Pancreas (tissue), 10 donors: ENCODE results near the gene IGF1. TPM values are rescaled to one million over a fixed set of nuclear protein-coding genes. Genes with fewer than 3 reads are reported as not detected.

Experiments
- ATAC-seq, 4 donors: fragments of 200-7000 bp; cut with Tn5 transposase; one replicate each; pipeline versions ENCODE4 v1.8.0 to v1.9.1; 2020; ENCODE audit warnings: mild to moderate bottlenecking in 4 of 4, moderate library complexity in 4 of 4
- DNase-seq, 6 donors: peaks; one replicate each; pipeline ENCODE4 v3.0.0-alpha.2; 2020
- FAIRE-seq: peaks from 2 replicates; lab custom pipeline; 2012; peaks lifted over from hg19 to GRCh38; lab: Jason Lieb, UNC
- H3K27ac ChIP-seq, 4 donors: fragments of 200-600 bp; sonication (generic); 1 replicate in 3 of 4; 2 replicates in 1 of 4; pipeline versions ENCODE4 v1.5.0 to v1.8.0; 2020
- H3K27me3 ChIP-seq, 4 donors: fragments of 200-600 bp; one replicate each; pipeline ENCODE4 v1.8.0; 2021
- H3K36me3 ChIP-seq, 3 donors: fragments of 200-600 bp; sonication (generic) in 1 of 3; one replicate each; pipeline versions ENCODE4 v1.5.0 to v1.8.0; 2020 to 2021
- H3K4me1 ChIP-seq, 3 donors: fragments of 200-600 bp; one replicate each; pipeline ENCODE4 v1.8.0; 2021
- H3K4me3 ChIP-seq, 4 donors: fragments of 200-600 bp; sonication (generic) in 2 of 4; one replicate each; pipeline versions ENCODE4 v1.5.0 to v1.8.0; 2020 to 2021
- H3K9me3 ChIP-seq, 4 donors: fragments of 200-600 bp; one replicate each; pipeline ENCODE4 v1.8.0; 2021
- CTCF ChIP-seq, 4 donors: fragments of 200-600 bp; sonication (generic) in 3 of 4; IDR thresholded peaks; one replicate each; pipeline versions ENCODE4 v1.5.0 to v1.8.0; 2021; ENCODE audit warnings: antibody characterized with exemption in 4 of 4
- WGBS, 2 donors: extraction: QIAGEN DNeasy Blood & Tissue Kit; methylation state at CpG; one replicate each; pipeline ENCODE4 v1.1.7; 2013; 5-methylcytosine and 5-hydroxymethylcytosine counted together
- intact Hi-C, 3 donors: fragments of 100-400 bp; cut with DNase I; formaldehyde crosslinking; loops; one replicate each; pipeline versions ENCODE4 v1.11.1 to v1.14.2; 2022
- polyA plus RNA-seq, 2 donors: library from polyadenylated mRNA; stranded (reverse); fragments of 200-250 nt; gene quantifications; one replicate each; pipeline ENCODE4 v1.2.3, GENCODE V29; 2013
- total RNA-seq, 6 donors: library from RNA; stranded (reverse); fragmentation: NEBNext Ultra II Directional in 4 of 6; extraction: Animal tissue kit (Norgen Biotek cat#: 25700) in 4 of 6; gene quantifications; one replicate each; pipeline versions ENCODE4 v1.2.1 to v1.2.4, GENCODE V29; 2021 to 2023
- donor health status: healthy with polysubstance abuse.
- donor health status: DM: no; HTN: no; CAD: no; lungs with moderate emphysema.
- donor health status: DM: no; HTN: no; CAD: no.
- donor health status: control.
- donor health status: control.
- donor health status: Bipolar disorder and iron deficiency.
- donor health status: DM: yes; HTN: yes; CAD: no.
- donor health status: DM: no; HTN: no; CAD: no.
- donor health status: DM: no; HTN: no; CAD: no.
- donor health status: DM: yes; HTN: yes; CAD: no.

The IGF1 gene
- total and polyA plus RNA-seq, 8 donors = 1.5 to 23.8 (median 4.6) TPM

GRCh38 chr12:102426599-102427542 lies 53.5 kb downstream of the IGF1 start:
- TF ChIP-seq CTCF (IDR thresholded peaks at IDR 0.05) = no peak
- no peaks in the 10 kb centered on the region for H3K27me3 ChIP-seq
- DNase-seq = no peak
- 77 to 80% methylated on average over 8 of the region's 8 CpGs for WGBS, 2 donors
- ATAC-seq = peak in 1 of 4 donors; percentile 35
- H3K27ac ChIP-seq = no peak overlapping the region
- H3K4me1 ChIP-seq = peaks cover 0 to 6% (median 0%) of the 10 kb centered on the region in 3 donors
- no peaks in the 10 kb centered on the region for H3K9me3 ChIP-seq
- no peak overlapping the region for H3K4me3 ChIP-seq
- no peak for FAIRE-seq
- H3K36me3 ChIP-seq = no peaks in the 10 kb centered on the region
- intact Hi-C loops = no loop called here

GRCh38 chr12:102425109-102426039 lies 55.0 kb downstream of the IGF1 start:
- intact Hi-C loops = no loop called here
- FAIRE-seq (no peak), ATAC-seq (peak in 1 of 4 donors; percentile 25), DNase-seq (no peak)
- no peak overlapping the region for H3K27ac ChIP-seq
- no peaks in the 10 kb centered on the region for H3K36me3 ChIP-seq
- WGBS, 2 donors = 49 to 58% methylated on average over 5 of the region's 5 CpGs
- peaks cover 0 to 6% (median 0%) of the 10 kb centered on the region in 3 donors for H3K4me1 ChIP-seq
- no peaks in the 10 kb centered on the region for H3K27me3 ChIP-seq
- no peak for TF ChIP-seq CTCF (IDR thresholded peaks at IDR 0.05)
- no peak overlapping the region for H3K4me3 ChIP-seq
- H3K9me3 ChIP-seq = no peaks in the 10 kb centered on the region

- DNase-seq = no peak
- TF ChIP-seq CTCF (IDR thresholded peaks at IDR 0.05) = no peak
- no peak for FAIRE-seq
- Histone ChIP-seq H3K4me3 (no peak overlapping the region), H3K4me1 (peaks cover 0 to 6% (median 0%) of the 10 kb centered on the region in 3 donors), H3K36me3 (no peaks in the 10 kb centered on the region), H3K27me3 (no peaks in the 10 kb centered on the region), H3K27ac (no peak overlapping the region), H3K9me3 (no peaks in the 10 kb centered on the region)
- no peak for ATAC-seq
- WGBS, 2 donors = 88 to 91% methylated on average over 3 of the region's 3 CpGs
- intact Hi-C loops = no loop called here
Observed at GRCh38 chr12:102423462-102423861, 56.9 kb downstream of the IGF1 start.

GRCh38 chr12:102421802-102422583 lies 58.4 kb downstream of the IGF1 start:
- Histone ChIP-seq H3K9me3 (no peaks in the 10 kb centered on the region), H3K36me3 (no peaks in the 10 kb centered on the region), H3K27ac (no peak overlapping the region), H3K4me3 (no peak overlapping the region), H3K4me1 (peaks cover 0 to 6% (median 4%) of the 10 kb centered on the region in 3 donors), H3K27me3 (no peaks in the 10 kb centered on the region)
- no peak for TF ChIP-seq CTCF (IDR thresholded peaks at IDR 0.05)
- WGBS, 2 donors = 44 to 47% methylated on average over 5 of the region's 5 CpGs
- DNase-seq = no peak
- intact Hi-C loops = no loop called here
- no peak for ATAC-seq
- FAIRE-seq = no peak
